ENCODE results near the gene ASCC3.

DNA sequence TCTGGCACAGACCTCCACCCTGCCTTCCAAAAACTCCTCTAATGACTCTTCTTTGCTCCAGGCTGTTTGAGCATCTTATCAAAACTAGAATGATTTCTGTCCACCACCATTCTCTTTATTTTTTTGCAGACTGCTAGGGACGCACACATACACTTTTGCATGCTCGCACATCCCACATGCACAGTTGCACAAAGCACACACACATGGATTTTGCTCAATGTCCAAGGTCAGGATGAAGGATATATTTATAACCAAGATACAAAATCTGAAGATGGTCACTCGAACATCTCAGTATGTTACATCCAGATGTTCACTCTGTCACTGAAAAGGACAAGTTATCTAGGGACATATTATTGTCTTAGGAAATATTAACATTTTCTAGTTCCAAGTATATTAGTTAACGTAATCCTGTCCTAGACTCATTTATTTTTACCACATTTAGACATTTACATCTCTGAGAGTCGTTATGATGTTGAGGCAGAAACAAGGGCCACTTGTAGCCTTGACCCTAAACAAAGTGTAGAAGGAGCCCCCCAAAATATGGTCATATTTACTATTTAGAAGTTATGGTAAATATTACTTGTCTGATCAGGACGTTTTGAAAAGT is 413.0 kb downstream of the ASCC3 start:
- no peak for TF ChIP-seq POLR2A (IDR thresholded peaks at IDR 0.05)
- TF ChIP-seq, protein P1, sequence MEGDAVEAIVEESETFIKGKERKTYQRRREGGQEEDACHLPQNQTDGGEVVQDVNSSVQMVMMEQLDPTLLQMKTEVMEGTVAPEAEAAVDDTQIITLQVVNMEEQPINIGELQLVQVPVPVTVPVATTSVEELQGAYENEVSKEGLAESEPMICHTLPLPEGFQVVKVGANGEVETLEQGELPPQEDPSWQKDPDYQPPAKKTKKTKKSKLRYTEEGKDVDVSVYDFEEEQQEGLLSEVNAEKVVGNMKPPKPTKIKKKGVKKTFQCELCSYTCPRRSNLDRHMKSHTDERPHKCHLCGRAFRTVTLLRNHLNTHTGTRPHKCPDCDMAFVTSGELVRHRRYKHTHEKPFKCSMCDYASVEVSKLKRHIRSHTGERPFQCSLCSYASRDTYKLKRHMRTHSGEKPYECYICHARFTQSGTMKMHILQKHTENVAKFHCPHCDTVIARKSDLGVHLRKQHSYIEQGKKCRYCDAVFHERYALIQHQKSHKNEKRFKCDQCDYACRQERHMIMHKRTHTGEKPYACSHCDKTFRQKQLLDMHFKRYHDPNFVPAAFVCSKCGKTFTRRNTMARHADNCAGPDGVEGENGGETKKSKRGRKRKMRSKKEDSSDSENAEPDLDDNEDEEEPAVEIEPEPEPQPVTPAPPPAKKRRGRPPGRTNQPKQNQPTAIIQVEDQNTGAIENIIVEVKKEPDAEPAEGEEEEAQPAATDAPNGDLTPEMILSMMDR (IDR thresholded peaks at IDR 0.05) = no peak

Measured in esophagus squamous epithelium (tissue), 4 donors.